Mesenchymal stem cell (in vitro differentiated cells and primary cell): Measurements from ENCODE around the gene GABRB3.

Experiments
- DNase-seq: peaks from one replicate; pipeline ENCODE4 v3.0.0-alpha.2; 2013
- H2AFZ ChIP-seq: one replicate; pipeline ENCODE4 v1.6.1; 2013; ENCODE audit warnings: low read depth, mild to moderate bottlenecking, control low read depth, inconsistent platforms, low read length, moderate library complexity
- H2AK5ac ChIP-seq: 2 replicates; pipeline ENCODE4 v1.6.1; 2013; ENCODE audit warnings: low read length, moderate library complexity, mild to moderate bottlenecking, inconsistent platforms; ENCODE audit not compliant: severe bottlenecking
- H2BK120ac ChIP-seq: one replicate; pipeline ENCODE4 v1.6.1; 2013; ENCODE audit warnings: low read depth, mild to moderate bottlenecking, inconsistent platforms, low read length, moderate library complexity
- H2BK12ac ChIP-seq, 2 experiments: one replicate each; pipeline ENCODE4 v1.6.1; 2013; ENCODE audit warnings: inconsistent platforms in 2 of 2, low read length in 2 of 2, mild to moderate bottlenecking in 2 of 2, moderate library complexity in 2 of 2, control low read depth in 1 of 2
- H2BK15ac ChIP-seq: one replicate; pipeline ENCODE4 v1.6.1; 2013; ENCODE audit warnings: mild to moderate bottlenecking, low read depth, inconsistent platforms; ENCODE audit not compliant: poor library complexity, severe bottlenecking
- H2BK5ac ChIP-seq: 2 replicates; pipeline ENCODE4 v1.6.1; 2013; ENCODE audit warnings: low read depth, mild to moderate bottlenecking, low read length, control low read depth, inconsistent platforms; ENCODE audit not compliant: poor library complexity, severe bottlenecking
- H3K14ac ChIP-seq, 2 experiments: one replicate each; pipeline ENCODE4 v1.6.1; 2013; ENCODE audit warnings: inconsistent platforms in 2 of 2, low read length in 2 of 2, control low read depth in 1 of 2, mild to moderate bottlenecking in 1 of 2, moderate library complexity in 1 of 2
- H3K18ac ChIP-seq, 2 experiments: one replicate each; pipeline ENCODE4 v1.6.1; 2013; ENCODE audit warnings: inconsistent platforms in 2 of 2, low read length in 2 of 2, control low read depth in 1 of 2, low read depth in 1 of 2, mild to moderate bottlenecking in 1 of 2
- H3K23ac ChIP-seq, 2 experiments: one replicate each; pipeline ENCODE4 v1.6.1; 2013; ENCODE audit warnings: inconsistent platforms in 2 of 2, low read length in 2 of 2, mild to moderate bottlenecking in 2 of 2, moderate library complexity in 2 of 2, control low read depth in 1 of 2
- H3K27ac ChIP-seq: 2 replicates; pipeline ENCODE4 v1.5.1; 2013; ENCODE audit warnings: mild to moderate bottlenecking, moderate library complexity, low read length, control low read depth, inconsistent platforms; ENCODE audit not compliant: poor library complexity, severe bottlenecking
- H3K27me3 ChIP-seq, 2 experiments: 2 replicates each; pipeline versions ENCODE4 v1.6.1 to v1.7.0; 2013; ENCODE audit warnings: low read length in 2 of 2, mild to moderate bottlenecking in 2 of 2, moderate library complexity in 2 of 2, control low read depth in 1 of 2, inconsistent platforms in 1 of 2; ENCODE audit not compliant: control insufficient read depth in 1 of 2, insufficient read depth in 1 of 2
- H3K36me3 ChIP-seq, 2 experiments: 2 replicates each; pipeline versions ENCODE4 v1.6.1 to v1.7.0; 2013; ENCODE audit warnings: low read length in 2 of 2, control low read depth in 1 of 2, inconsistent platforms in 1 of 2, low read depth in 1 of 2, mild to moderate bottlenecking in 1 of 2; ENCODE audit not compliant: insufficient read depth in 2 of 2, control insufficient read depth in 1 of 2
- H3K4ac ChIP-seq, 2 experiments: one replicate each; pipeline ENCODE4 v1.6.1; 2013; ENCODE audit warnings: inconsistent platforms in 2 of 2, low read length in 2 of 2, mild to moderate bottlenecking in 2 of 2, moderate library complexity in 2 of 2, control low read depth in 1 of 2, low read depth in 1 of 2
- H3K4me1 ChIP-seq: 2 replicates; pipeline ENCODE4 v1.6.1; 2013; ENCODE audit warnings: low read depth, low read length, control low read depth; ENCODE audit not compliant: control insufficient read depth, insufficient read depth
- H3K4me2 ChIP-seq: 2 replicates; pipeline ENCODE4 v1.6.1; 2013; ENCODE audit warnings: low read length, mild to moderate bottlenecking, inconsistent platforms; ENCODE audit not compliant: poor library complexity, severe bottlenecking
- H3K4me3 ChIP-seq, 2 experiments: 2 replicates each; pipeline versions ENCODE4 v1.5.1 to v1.7.0; 2013; ENCODE audit warnings: low read length in 2 of 2, mild to moderate bottlenecking in 2 of 2, control low read depth in 1 of 2, low read depth in 1 of 2; ENCODE audit not compliant: insufficient read depth in 1 of 2
- H3K79me1 ChIP-seq: replicated peaks from 2 replicates; pipeline ENCODE4 v1.6.1; 2013; ENCODE audit warnings: mild to moderate bottlenecking, control low read depth, low read length, inconsistent platforms; ENCODE audit not compliant: poor library complexity, severe bottlenecking
- H3K9ac ChIP-seq: 2 replicates; pipeline ENCODE4 v1.7.0; 2013; ENCODE audit warnings: mild to moderate bottlenecking, low read length, moderate library complexity
- H3K9me3 ChIP-seq: 2 replicates; pipeline ENCODE4 v1.7.0; 2013; ENCODE audit warnings: mild to moderate bottlenecking, low read length; ENCODE audit not compliant: control insufficient read depth
- H4K8ac ChIP-seq: one replicate; pipeline ENCODE4 v1.6.1; 2013; ENCODE audit warnings: inconsistent platforms, mild to moderate bottlenecking, low read length, moderate library complexity
- H4K91ac ChIP-seq: one replicate; pipeline ENCODE4 v1.6.1; 2013; ENCODE audit warnings: mild to moderate bottlenecking, low read length, inconsistent platforms
- WGBS: methylation state at CpG from one replicate; pipeline ENCODE4 v1.1.7; 2013; ENCODE audit warnings: mixed read lengths; 5-methylcytosine and 5-hydroxymethylcytosine counted together

The GABRB3 gene

GRCh38 chr15:26673445-26673844 lies 99.4 kb downstream of the GABRB3 start:
- no peak for DNase-seq
- Histone ChIP-seq H3K4me3 (no peak overlapping the region), H3K9me3 (no peaks in the 10 kb centered on the region), H3K36me3 (no peaks in the 10 kb centered on the region), H2BK120ac (no peak overlapping the region), H3K9ac (no peak overlapping the region), H2BK15ac (no peak overlapping the region), H3K27ac (no peak overlapping the region), H3K23ac (no peak overlapping the region), H2BK12ac (no peak overlapping the region), H3K27me3 (no peaks in the 10 kb centered on the region), H3K18ac (no peak overlapping the region), H3K4me2 (no peak overlapping the region), H3K14ac (no peak overlapping the region), H2BK5ac (no peak overlapping the region), H4K8ac (no peak overlapping the region), H3K79me1 (no peaks in the 10 kb centered on the region), H4K91ac (no peak overlapping the region), H3K4ac (no peak overlapping the region), H2AFZ (no peak overlapping the region), H3K4me1 (no peaks in the 10 kb centered on the region), H2AK5ac (no peak overlapping the region)
- 75% methylated on average over 4 of the region's 5 CpGs for WGBS

DNA sequence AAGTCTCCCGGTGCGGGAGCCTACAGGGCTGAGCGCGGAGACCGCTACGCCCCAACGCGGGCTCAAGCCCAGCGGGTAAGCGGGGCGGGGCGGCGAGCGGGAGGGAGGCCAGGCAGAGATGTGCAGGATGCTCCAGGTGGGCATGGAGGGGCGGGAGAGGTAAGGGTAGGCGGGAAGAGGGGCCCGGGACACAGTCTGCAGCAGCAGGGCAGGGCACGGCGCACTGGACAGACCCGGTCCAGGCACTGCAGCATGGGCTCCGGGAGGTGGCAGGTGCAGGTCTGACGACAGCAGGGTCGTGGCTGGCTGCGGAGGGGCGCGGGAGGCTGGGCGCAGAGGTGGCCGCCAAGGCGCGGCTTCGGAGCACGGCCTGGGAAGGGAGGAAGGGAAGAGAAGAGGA lies 102.8 kb downstream of the GABRB3 start:
- no peak for DNase-seq
- no peak overlapping the region for H2AK5ac ChIP-seq
- no peak overlapping the region for H3K4me3 ChIP-seq
- H3K36me3 ChIP-seq: no peaks in the 10 kb centered on the region
- no peaks in the 10 kb centered on the region for H3K27me3 ChIP-seq
- H3K9me3 ChIP-seq: no peaks in the 10 kb centered on the region
- no peak overlapping the region for H2BK12ac ChIP-seq
- no peak overlapping the region for H2AFZ ChIP-seq
- H3K23ac ChIP-seq: no peak overlapping the region
- H2BK5ac ChIP-seq: no peak overlapping the region
- H4K8ac ChIP-seq: no peak overlapping the region
- 94% methylated on average over 31 of the region's 32 CpGs for WGBS
- no peak overlapping the region for H2BK15ac ChIP-seq
- H3K4me2 ChIP-seq: no peak overlapping the region
- no peaks in the 10 kb centered on the region for H3K79me1 ChIP-seq
- H2BK120ac ChIP-seq: no peak overlapping the region
- no peak overlapping the region for H3K14ac ChIP-seq
- H3K9ac ChIP-seq: no peak overlapping the region
- H3K18ac ChIP-seq: no peak overlapping the region
- H3K27ac ChIP-seq: no peak overlapping the region
- no peaks in the 10 kb centered on the region for H3K4me1 ChIP-seq
- no peak overlapping the region for H3K4ac ChIP-seq
- no peak overlapping the region for H4K91ac ChIP-seq

- Histone ChIP-seq H3K79me1 (no peaks in the 10 kb centered on the region), H2BK120ac (no peak overlapping the region), H3K27me3 (no peaks in the 10 kb centered on the region), H2BK12ac (no peak overlapping the region), H3K27ac (no peak overlapping the region), H4K8ac (no peak overlapping the region), H2BK5ac (no peak overlapping the region), H2AFZ (no peak overlapping the region), H3K4me2 (no peak overlapping the region), H3K18ac (no peak overlapping the region), H4K91ac (no peak overlapping the region), H3K4me1 (no peaks in the 10 kb centered on the region), H3K23ac (no peak overlapping the region), H3K14ac (no peak overlapping the region), H2AK5ac (no peak overlapping the region), H2BK15ac (no peak overlapping the region), H3K4ac (no peak overlapping the region), H3K9ac (no peak overlapping the region), H3K4me3 (no peak overlapping the region), H3K36me3 (no peaks in the 10 kb centered on the region), H3K9me3 (no peaks in the 10 kb centered on the region)
- 68% methylated on average over 12 of the region's 14 CpGs for WGBS
- no peak for DNase-seq
Observed at GRCh38 chr15:26667222-26667988, 105.5 kb downstream of the GABRB3 start.

GRCh38 chr15:26665957-26666791 lies 106.7 kb downstream of the GABRB3 start:
- H2BK120ac ChIP-seq: no peak overlapping the region
- H4K8ac ChIP-seq: no peak overlapping the region
- no peak overlapping the region for H3K4me3 ChIP-seq
- H2BK5ac ChIP-seq: no peak overlapping the region
- H3K4me1 ChIP-seq: no peaks in the 10 kb centered on the region
- H3K4me2 ChIP-seq: no peak overlapping the region
- no peak overlapping the region for H2AK5ac ChIP-seq
- H3K18ac ChIP-seq: no peak overlapping the region
- no peaks in the 10 kb centered on the region for H3K79me1 ChIP-seq
- DNase-seq: no peak
- H3K27me3 ChIP-seq: no peaks in the 10 kb centered on the region
- no peak overlapping the region for H2AFZ ChIP-seq
- no peak overlapping the region for H2BK15ac ChIP-seq
- no peak overlapping the region for H3K14ac ChIP-seq
- H3K4ac ChIP-seq: no peak overlapping the region
- H4K91ac ChIP-seq: no peak overlapping the region
- H3K23ac ChIP-seq: no peak overlapping the region
- no peaks in the 10 kb centered on the region for H3K36me3 ChIP-seq
- H2BK12ac ChIP-seq: no peak overlapping the region
- H3K27ac ChIP-seq: no peak overlapping the region
- no peaks in the 10 kb centered on the region for H3K9me3 ChIP-seq
- no peak overlapping the region for H3K9ac ChIP-seq
- 67% methylated on average over 11 of the region's 11 CpGs for WGBS
